ENCODE results near the gene RREB1.

RREB1 gene

DNA sequence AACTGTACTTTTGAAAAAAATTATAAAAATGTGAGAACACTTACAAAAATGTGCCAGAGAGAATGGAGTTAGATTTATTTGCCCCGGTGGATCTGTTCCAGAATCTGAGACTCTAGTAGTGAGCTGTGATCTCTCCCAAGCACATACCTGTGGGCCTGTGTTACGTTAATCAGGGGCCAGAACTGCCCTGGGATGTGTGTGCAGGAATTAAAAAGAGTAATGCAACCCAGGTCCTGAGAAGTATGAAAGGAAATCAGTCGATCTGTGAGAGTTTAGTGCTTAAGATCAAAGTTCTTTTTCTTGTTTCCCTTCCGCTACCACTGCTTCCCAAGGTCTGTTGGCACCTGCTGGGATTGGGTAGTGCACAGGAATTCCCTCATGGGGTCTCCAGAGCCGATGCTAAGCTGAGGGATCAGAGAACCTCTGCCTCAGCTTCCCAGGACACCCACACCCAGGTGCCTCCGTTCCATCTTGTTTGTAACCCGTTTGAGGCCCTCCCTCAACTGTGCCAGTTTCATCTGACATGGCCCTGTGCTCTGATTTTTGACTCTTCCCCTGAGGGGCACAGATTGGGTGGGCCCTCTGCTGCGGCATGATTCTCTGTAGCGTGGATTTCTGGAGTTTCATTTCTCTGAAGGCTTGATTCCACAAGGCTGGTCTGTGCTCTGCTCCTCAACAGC lies 87.7 kb downstream of the RREB1 start:
- no peak for DNase-seq (ENCODE audit: low spot score)

DNA sequence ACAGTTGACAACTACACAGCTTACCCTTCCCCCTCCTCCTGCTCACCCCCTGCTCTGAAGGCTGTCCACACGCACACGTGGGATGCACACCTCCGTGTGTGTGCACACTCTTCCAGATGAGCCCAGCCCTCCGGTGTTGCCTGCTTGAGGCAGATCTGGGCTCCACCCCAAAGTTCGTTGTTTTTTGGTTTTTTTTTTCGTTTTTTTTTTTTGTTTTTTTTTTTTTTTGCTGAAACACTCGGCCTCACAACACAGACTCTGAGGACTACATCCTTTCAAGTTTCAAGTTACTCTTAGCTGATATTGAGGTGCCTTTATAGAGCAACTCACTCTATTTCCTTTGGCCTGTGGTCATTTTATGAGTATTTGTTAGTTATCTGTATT lies 88.2 kb downstream of the RREB1 start:
- no peak for DNase-seq (ENCODE audit: low spot score)

DNA sequence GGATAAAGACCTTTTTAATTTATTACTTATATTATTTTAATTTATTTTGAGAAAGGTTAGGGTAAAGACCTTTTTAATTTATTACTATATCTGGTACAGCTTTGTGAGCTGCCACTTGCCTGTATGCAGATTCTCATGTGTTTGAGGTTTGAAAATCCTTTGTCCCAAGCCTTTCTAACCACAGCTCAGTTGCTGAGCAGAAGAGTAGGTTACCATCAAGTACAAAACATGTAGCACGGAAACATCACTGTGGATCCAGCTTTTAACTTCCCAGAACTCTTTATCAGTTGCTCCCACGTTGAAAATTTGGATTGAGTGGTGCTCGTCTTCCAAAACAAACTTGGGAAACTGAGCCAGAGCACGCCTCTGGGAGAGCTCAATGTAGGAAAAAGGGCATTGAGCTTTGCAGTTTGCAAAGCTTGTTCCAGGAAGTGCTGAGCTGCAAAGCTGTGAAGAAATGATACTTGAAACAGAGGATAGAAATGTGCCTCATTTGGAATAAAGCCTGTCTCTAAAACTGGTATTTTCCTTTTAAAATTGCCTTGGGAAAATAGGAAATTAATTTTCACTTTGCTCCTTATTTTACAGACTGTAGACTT lies 89.0 kb downstream of the RREB1 start:
- DNase-seq (ENCODE audit: low spot score), result no peak

DNA sequence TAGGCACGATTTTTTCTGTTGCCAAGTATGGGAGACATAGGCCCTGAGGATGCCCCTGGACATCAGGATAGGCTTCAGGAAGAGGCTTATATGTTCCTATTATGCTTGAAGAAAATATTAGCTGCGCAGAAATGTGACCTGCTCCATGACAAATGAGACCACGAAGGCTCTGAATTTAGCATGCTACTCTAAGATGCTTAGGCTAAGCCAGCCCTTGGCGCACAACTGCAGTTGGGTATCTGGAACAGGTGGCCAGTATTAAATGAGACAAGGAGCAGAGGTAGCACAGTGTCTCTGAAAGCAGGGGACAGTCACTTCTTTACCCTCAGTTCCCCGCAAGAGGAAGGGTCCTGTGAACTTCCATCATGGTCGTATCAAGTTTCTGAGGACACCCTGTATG lies 90.0 kb downstream of the RREB1 start:
- no peak for DNase-seq (ENCODE audit: low spot score)

GRCh38 chr6:7198833-7199800 lies 91.4 kb downstream of the RREB1 start:
- DNase-seq (ENCODE audit: low spot score), result no peak

- DNase-seq (ENCODE audit: low spot score), result no peak
These were observed 93.1 kb downstream of the RREB1 start for GRCh38 chr6:7200598-7201443.

DNA sequence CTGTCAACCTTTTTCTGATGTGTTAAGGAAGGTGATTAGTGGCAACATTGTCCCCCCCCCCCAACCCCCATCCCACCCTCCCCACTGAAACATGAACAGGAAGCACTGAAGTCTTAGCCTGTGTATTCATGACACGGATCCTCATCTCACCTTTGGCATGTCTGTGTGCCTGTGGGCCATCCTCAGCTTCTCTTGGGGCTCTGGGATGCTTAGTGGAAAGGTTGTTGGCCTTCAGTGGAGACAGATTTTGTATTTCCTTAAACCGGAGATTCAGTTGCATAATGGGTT lies 93.6 kb downstream of the RREB1 start:
- no peak for DNase-seq (ENCODE audit: low spot score)

DNA sequence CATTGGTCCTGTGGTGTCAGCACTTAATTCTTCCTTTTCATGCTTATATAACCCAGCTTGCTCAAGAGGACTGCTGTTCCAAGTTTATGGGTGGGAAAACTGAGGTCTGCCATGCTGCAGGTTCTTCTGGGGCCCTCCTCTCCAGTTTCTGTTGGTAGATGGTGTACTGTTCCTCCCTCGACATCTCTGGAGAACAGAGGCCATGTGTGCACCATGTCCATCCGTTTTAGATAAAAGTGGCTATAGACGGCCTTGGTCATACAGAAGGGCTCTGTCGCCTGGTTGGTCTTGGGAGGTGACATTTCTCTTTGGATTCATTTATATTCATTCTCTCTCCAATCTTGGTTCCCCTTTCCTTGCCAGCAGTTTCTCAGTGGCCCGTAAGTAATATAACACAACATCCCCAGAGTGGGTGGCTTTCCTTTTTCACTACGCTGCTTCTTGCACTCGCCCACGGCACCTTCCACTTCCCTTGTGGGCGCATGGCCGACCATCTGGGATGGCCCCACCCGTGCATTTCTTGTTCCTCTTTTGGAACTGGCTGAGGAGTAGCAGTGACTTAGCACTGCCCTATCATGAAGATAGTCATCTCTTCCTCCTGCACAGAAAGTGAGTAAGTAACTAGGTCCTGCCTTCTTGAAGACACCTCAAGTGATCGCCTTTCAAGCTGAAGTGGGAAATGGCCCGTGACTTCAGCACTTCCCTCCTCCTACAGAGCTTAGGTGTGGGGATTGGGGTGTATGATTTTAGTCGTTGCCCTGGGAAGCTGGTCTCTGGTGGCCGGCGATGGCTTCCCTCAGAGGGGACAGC lies 94.2 kb downstream of the RREB1 start:
- no peak for DNase-seq (ENCODE audit: low spot score)

DNA sequence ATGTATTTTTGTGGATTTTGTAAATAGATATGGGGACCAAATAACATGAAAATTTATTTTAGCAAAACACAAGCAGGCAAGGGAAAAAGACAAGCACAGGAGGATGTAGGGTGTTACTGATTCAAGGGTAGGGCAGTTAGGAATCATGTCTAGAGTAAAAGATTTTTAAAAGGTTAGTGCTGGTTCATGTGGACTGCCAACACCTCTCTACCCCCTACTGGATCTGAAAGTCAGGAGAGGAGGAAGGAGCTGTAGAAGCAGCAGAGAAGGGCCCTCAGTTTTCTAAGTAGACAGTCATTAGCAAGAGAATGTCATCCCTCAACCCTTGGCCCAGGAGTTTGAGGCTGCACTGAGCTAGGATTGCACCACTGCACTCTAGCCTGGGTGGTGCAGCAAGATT lies 95.2 kb downstream of the RREB1 start:
- DNase-seq (ENCODE audit: low spot score), result no peak

DNA sequence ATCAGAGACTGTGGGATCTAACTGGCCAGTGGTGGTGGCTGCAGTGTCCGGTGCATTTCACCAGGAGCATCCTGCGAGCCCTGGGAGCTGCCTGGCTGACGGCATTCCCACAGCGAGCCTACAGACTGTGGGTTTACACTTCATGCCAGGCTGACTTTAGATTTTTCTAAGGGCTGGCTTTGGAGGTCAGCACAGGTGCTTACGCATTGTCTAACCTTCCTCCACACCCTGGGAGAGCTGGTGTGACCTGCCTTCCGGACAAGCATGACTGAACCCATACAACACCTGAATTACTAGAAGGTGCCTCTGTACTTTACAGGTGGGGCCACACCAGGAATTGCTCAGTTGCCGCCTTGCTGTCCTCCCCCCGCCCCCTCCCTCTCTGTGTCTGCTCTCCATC lies 96.2 kb downstream of the RREB1 start:
- DNase-seq (ENCODE audit: low spot score), result no peak

DNA sequence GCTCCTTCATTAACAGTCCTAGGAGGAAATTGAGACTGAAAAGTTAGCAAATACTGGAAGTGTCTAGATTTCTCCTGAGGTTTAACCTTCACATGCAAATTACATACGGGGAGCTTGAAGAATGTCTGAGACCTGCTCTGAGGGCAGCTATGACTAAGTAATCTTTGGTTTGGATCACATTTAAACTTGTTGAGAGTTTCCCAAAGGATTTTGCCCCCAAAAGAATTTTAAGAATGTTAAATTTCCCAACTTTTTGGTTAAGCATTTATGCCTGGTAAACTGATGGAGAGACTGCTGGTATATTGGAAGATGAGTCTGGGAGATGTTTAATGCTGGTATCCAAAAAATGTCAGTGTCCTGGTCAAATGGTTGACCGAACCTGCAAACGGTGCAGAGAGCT lies 97.0 kb downstream of the RREB1 start:
- no peak for DNase-seq (ENCODE audit: low spot score)

- no peak for DNase-seq (ENCODE audit: low spot score)
These were observed 100.0 kb downstream of the RREB1 start for GRCh38 chr6:7207720-7208119.

GRCh38 chr6:7213416-7213815 lies 105.7 kb downstream of the RREB1 start:
- DNase-seq (ENCODE audit: low spot score), result no peak

GRCh38 chr6:7214468-7214867 lies 106.7 kb downstream of the RREB1 start:
- DNase-seq (ENCODE audit: low spot score), result no peak

GRCh38 chr6:7215131-7215530 lies 107.4 kb downstream of the RREB1 start:
- DNase-seq (ENCODE audit: low spot score), result no peak

DNA sequence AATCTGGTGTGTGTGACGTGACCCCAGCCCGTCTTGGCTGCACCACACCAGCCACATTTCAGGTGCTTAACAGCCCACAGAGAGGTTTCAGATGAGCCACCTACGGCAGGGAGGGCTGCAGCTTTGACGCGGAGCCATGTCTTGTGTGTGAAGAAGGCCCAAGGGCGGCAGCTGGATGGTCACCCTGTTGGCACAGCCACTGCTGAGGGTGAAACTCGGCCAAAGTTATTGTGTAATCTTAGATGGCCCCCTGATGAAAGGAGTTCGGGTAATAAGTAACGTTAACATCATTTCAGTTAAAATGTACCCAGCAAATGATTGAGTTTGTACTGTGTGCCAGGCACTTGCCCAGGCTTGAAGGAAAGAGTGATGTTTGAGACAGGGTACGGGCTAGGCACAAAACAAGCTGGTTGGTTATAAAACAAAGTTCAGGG lies 108.1 kb downstream of the RREB1 start:
- no peak for DNase-seq (ENCODE audit: low spot score)

- no peak for DNase-seq (ENCODE audit: low spot score)
These were observed 109.3 kb downstream of the RREB1 start for GRCh38 chr6:7216941-7217621.

- no peak for DNase-seq (ENCODE audit: low spot score)
These were observed 110.7 kb downstream of the RREB1 start for GRCh38 chr6:7218406-7218988.

- DNase-seq (ENCODE audit: low spot score), result no peak
These were observed 111.5 kb downstream of the RREB1 start for GRCh38 chr6:7219310-7219709.

DNA sequence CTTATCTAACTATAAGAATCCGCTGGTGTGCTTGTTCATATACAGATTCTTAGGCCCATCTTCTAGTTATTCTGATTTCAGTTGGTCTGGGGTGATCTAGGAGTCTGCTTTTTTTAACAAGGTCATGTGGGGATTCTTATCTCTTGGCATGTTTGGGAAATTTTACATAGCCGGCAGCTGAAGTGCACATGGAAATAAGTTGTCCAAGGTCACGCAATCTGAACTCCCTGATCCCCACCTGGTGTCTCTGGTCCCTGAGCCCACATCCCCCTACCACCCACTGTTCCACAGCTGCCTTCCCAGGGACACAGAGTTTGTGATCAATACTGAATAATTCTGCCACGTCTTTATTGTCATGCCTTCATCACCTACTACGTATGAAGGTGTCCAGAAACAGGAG lies 114.4 kb downstream of the RREB1 start:
- no peak for DNase-seq (ENCODE audit: low spot score)
